Astrocyte of the cerebellum (primary cell): ENCODE measurements around the gene LNX1.

Experiments used
- DNase-seq: peaks from one replicate; pipeline ENCODE4 v3.0.0-alpha.2; 2011; ENCODE audit warnings: low read depth
- H3K4me3 ChIP-seq: 2 replicates; pipeline ENCODE4 v1.5.1; 2011; ENCODE audit warnings: mild to moderate bottlenecking, low read depth, low read length, moderate library complexity
- CTCF ChIP-seq: IDR thresholded peaks from 2 replicates; pipeline ENCODE4 v1.5.1; 2012; ENCODE audit warnings: low read length, low read depth, moderate library complexity, mild to moderate bottlenecking; ENCODE audit errors: missing control alignments
- in situ Hi-C: cut with HindIII; loops from 2 replicates; pipeline ENCODE4 v1.10.0; 2017; ENCODE audit warnings: low sequenced_read_pairs

LNX1 gene

DNA sequence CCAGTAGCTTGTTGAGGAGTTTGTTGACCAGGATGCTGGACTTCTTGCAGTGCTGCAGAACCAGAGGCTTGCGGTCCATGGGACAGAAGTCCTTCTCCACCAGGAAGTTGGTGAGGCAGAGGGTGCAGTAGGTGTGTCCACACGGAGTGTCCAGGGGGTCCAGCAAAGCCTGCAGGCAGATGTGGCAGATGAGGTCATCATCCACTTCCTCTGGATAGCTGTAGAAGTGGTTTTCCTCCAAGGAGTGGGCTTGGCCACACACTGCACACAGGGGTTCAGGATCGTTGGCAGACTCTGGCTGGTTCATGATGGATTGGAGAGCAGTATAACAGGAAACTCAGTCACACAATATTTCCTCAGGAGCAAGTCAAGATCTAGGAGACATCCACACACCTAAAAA, 17.6 kb downstream of the LNX1 start:
- H3K4me3 ChIP-seq = no peak overlapping the region
- in situ Hi-C loops = no loop called here
- no peak for TF ChIP-seq CTCF
- no peak for DNase-seq

DNA sequence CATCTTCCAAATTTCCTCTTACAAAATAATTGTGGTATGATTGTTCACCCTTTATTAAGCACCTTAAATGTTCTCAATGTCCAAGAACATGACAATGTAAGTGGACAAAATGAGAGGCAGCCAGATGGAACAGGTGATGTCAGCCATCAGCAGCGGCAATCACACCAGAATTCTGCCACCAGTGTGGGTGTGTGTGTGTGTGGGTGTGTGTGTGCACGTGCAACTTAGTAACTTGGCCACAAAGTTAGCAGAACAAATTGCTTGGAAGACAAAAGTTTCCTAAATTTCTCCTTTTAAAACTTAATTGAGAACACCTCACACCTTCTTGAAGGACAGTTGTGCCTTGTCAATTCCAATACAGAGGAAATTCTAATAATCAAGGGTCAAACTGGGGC, 18.7 kb downstream of the LNX1 start:
- in situ Hi-C loops = no loop called here
- no peak for DNase-seq
- no peak overlapping the region for H3K4me3 ChIP-seq
- TF ChIP-seq CTCF = no peak

DNA sequence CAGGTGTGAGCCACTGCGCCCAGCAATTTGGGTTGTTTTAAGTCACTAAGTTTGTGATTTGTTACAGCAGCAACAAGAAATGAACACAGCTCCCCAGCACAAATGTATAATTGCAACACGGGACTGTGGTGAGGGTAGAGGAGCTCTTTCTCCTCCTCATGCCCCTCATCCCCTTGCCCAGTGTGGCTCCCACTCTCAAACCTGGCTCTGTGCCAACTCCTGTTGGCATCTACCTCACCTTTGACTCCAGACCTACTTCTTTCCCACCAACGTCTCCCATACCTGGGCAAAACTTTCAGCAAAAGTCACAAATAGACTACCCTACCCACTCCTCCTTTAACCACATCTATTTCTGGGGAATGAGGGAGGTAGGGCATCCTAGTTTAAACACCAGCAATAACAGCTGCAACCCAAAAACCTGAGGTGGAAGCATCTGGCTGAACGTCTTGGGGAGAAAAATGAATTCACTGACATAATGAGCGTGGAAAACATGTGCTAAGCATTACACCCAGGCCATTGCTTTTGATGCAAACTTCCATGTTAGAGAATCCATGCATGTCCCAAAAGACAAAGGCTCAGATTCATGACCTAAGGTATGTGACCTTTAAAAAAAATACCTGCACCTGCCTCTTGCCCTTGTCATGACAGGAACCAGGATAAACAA, 19.2 kb downstream of the LNX1 start:
- DNase-seq = no peak
- no peak for TF ChIP-seq CTCF
- no peak overlapping the region for H3K4me3 ChIP-seq
- in situ Hi-C loops = no loop called here

DNA sequence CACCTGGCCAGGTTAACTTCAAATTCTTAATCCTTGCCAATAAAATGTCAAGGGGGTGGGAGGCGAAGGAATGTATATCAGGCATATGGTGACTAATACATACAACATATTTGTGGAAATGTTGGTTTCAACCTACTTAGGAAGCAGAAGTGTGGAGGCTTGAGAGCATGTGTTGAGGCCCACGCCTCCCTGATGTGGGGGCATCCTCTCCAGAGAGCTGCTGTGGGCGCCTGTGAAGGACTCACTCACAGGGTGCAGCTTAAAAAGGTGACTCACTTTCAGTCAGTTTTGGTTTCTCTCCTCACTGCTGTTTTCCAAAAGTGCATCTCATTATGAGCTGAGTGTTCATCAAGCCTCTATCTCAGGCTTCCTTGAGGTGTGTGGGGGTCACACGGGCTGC, 27.5 kb downstream of the LNX1 start:
- H3K4me3 ChIP-seq = no peak overlapping the region
- peak; percentile 82 for DNase-seq
- in situ Hi-C loops = no loop called here
- TF ChIP-seq CTCF = no peak

- DNase-seq = no peak
- H3K4me3 ChIP-seq = no peak overlapping the region
- no peak for TF ChIP-seq CTCF
- in situ Hi-C loops = no loop called here
Observed at GRCh38 chr4:53562409-53562808, 28.9 kb downstream of the LNX1 start.

DNA sequence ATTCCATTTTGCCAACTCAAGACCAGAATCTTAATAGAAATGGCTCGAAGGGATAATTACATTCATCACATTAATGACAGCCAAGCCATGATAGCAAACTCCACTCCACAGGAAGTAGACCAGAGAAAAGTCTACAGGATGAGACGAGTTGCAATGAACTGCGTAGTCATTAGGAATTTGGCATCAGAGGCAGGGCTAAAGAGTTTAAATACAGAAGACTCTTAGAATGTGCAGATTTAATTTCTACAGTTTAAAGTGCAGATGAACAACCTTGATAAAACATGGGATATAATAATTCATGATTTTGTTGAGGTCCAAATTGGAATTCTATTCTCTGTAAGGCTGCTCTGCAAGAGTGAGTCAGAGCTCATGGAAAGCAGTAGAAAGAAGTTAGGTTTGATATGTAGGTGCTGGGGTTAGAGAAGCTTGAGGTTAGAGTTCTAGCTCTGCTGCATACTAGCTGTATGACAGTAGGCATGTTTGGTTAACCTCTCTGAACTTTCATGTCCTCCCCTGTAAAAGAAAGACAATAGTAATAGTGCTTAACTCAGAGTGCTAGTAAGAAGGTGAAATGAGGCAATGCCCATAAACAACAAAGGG, 32.2 kb downstream of the LNX1 start:
- no peak overlapping the region for H3K4me3 ChIP-seq
- TF ChIP-seq CTCF = no peak
- in situ Hi-C loops = no loop called here
- DNase-seq = no peak
